ENCODE results near the gene CLPTM1L.

Gene CLPTM1L

GRCh38 chr5:1344975-1345838 lies at the start of gene CLPTM1L:
Gene CLPTM1L (minus strand): TSS chr5:1345099. CDS start chr5:1344841, 258 bp downstream.
- Histone ChIP-seq H3K4me3 (peak within 1 kb of the TSS; percentile 80 to 92), H3K9me3 (no peaks in the 10 kb centered on the region), H3K27me3 (no peaks in the 10 kb centered on the region), H3K27ac (peak within 1 kb of the TSS; percentile 81 to 84), H3K4me1 (peaks cover 0 to 24% (median 22%) of the 10 kb centered on the region in 4 donors), H3K36me3 (peaks cover 8 to 24% (median 15%) of the 10 kb centered on the region in 3 donors)
- intact Hi-C loops (cut with DNase I; ENCODE audit: low total_unique reads): loop anchor here (10.0 kb wide), 2 partner anchors 170 to 450 kb away; partner anchors contain the start of gene MRPL36
- peak; percentile 76 to 92 for DNase-seq
- peak in 1 of 2 experiments; percentile 51 for TF ChIP-seq CTCF (IDR thresholded peaks at IDR 0.05)

- DNase-seq: no peak
- intact Hi-C loops (cut with DNase I; ENCODE audit: low total_unique reads): no loop called here
- TF ChIP-seq CTCF (IDR thresholded peaks at IDR 0.05): no peak
- Histone ChIP-seq H3K4me1 (no peaks in the 10 kb centered on the region), H3K9me3 (no peaks in the 10 kb centered on the region), H3K27me3 (peaks cover 0 to 69% of the 10 kb centered on the region in 2 donors), H3K4me3 (no peak overlapping the region), H3K27ac (no peak overlapping the region), H3K36me3 (no peaks in the 10 kb centered on the region)
Measured at GRCh38 chr5:1393571-1394501, 48.9 kb upstream of the CLPTM1L start.

- Histone ChIP-seq H3K4me1 (no peaks in the 10 kb centered on the region), H3K36me3 (no peaks in the 10 kb centered on the region), H3K4me3 (no peak overlapping the region), H3K27me3 (peaks cover 0 to 71% of the 10 kb centered on the region in 2 donors), H3K27ac (no peak overlapping the region), H3K9me3 (no peaks in the 10 kb centered on the region)
- TF ChIP-seq CTCF (IDR thresholded peaks at IDR 0.05): no peak
- DNase-seq: no peak
- intact Hi-C loops (cut with DNase I; ENCODE audit: low total_unique reads): no loop called here
Measured at GRCh38 chr5:1392801-1393565, 48.1 kb upstream of the CLPTM1L start.

GRCh38 chr5:1392261-1392660 lies 47.4 kb upstream of the CLPTM1L start:
- DNase-seq: no peak
- Histone ChIP-seq H3K36me3 (no peaks in the 10 kb centered on the region), H3K4me3 (no peak overlapping the region), H3K9me3 (no peaks in the 10 kb centered on the region), H3K27me3 (peaks cover 0 to 71% of the 10 kb centered on the region in 2 donors), H3K27ac (no peak overlapping the region), H3K4me1 (no peaks in the 10 kb centered on the region)
- no peak for TF ChIP-seq CTCF (IDR thresholded peaks at IDR 0.05)
- intact Hi-C loops (cut with DNase I; ENCODE audit: low total_unique reads): no loop called here

- peaks cover 0 to 3% (median under 1%) of the 10 kb centered on the region in 4 donors for H3K4me1 ChIP-seq
- H3K4me3 ChIP-seq: no peak overlapping the region
- peaks cover 0 to 76% of the 10 kb centered on the region in 2 donors for H3K27me3 ChIP-seq
- intact Hi-C loops (cut with DNase I; ENCODE audit: low total_unique reads): no loop called here
- H3K36me3 ChIP-seq: no peaks in the 10 kb centered on the region
- no peak overlapping the region for H3K27ac ChIP-seq
- no peak for TF ChIP-seq CTCF (IDR thresholded peaks at IDR 0.05)
- no peak for DNase-seq
- no peaks in the 10 kb centered on the region for H3K9me3 ChIP-seq
Measured at GRCh38 chr5:1391691-1392090, 46.8 kb upstream of the CLPTM1L start.
